Activated T-cell treated with anti-CD3 and anti-CD28 coated beads for 1 hour (primary cell): ENCODE data around the gene ABCC5.
"Not testable (repeated sequence)": the region's sequence is repeated elsewhere in the genome, so short reads cannot be mapped to it uniquely, and the experiment has no call there.

Source experiments
- DNase-seq: peaks from one replicate; pipeline ENCODE4 v3.0.0-alpha.2; 2020; ENCODE audit warnings: low read depth

Gene ABCC5

GRCh38 chr3:183892610-183893214, 125.0 kb downstream of the ABCC5 start:
- no peak for DNase-seq

- DNase-seq = no peak
These were observed 131.9 kb downstream of the ABCC5 start for GRCh38 chr3:183885766-183886165.

GRCh38 chr3:183884427-183885296, 133.0 kb downstream of the ABCC5 start, which contains the start of gene PARL:
Gene PARL, minus strand, starts transcription at chr3:183884880. Its CDS starts 34 bp downstream, at chr3:183884846.
- peak; percentile 96 for DNase-seq

DNA sequence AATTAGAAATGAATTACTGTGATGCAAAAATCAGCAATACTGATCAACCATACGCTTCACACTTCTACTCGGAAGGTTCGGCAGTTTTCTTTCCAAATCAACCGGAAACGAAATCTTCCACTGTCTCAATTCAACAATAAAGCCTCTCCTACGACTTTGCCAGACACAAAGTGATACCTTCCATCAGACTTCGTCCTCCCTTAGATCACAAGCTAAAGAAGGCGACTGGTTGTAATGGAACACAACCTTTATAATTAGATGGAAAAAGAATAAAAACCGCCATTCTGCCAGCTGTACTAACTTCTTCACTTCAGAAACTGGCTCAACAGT, 133.6 kb downstream of the ABCC5 start:
- no peak for DNase-seq

DNA sequence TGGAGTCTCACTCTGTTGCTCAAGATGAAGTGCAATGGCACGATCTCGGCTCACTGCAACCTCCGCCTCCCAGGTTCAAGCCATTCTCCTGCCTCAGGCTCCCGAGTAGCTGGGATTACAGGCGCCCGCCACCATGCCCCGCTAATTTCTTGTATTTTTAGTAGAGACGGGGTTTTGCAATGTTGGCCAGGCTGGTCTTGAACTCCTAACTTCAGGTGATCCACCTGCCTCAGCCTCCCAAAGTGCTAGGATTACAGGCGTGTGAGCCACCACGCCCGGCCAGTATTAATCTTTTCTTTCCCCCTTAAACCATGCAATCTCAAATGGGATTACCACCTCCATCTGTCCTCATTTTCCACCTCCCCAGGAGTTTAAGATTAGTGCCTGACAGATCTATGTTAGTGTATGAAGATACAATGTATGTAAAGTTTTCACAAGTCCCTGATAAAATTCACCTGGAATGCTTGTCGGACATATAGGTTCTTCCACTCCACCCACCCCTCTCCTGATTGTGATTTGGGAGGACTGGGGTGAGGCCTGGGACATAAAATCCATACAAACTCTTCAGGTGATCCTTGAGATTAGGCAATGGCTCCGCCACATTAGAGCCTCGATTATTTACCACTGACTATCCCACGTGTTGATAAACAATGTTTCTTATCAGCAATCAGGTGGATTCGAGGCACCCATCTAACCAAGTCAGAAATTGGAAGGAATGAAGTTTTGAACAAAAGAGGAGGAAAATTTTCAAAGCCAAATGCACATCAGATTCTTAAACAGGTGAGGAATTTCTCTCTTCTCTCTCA, 134.2 kb downstream of the ABCC5 start:
- no peak for DNase-seq

GRCh38 chr3:183880121-183880520, 137.6 kb downstream of the ABCC5 start:
- DNase-seq = no peak

GRCh38 chr3:183879243-183879642, 138.4 kb downstream of the ABCC5 start:
- DNase-seq = no peak

DNA sequence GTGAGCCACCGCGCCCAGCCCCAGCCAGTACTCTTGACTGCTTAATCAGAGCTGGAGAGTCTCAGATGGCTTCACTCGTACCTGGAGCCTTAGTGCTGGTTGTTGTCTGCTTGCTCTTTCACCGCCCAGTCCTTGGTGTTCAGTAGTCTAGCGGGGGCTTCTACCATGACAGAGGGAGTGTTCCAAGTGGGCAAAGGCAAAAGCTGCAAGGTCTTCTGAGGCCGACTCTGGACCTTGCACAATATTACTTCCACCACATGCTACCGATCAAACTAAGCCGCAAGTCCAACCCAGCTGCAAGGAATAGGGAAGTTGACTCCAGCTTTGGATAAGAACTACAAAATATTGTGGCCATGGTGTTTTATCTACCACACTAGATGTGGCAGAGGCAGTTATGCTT, 139.6 kb downstream of the ABCC5 start:
- no peak for DNase-seq

- not testable (repeated sequence) for DNase-seq
These were observed 140.5 kb downstream of the ABCC5 start for GRCh38 chr3:183877227-183877626.

GRCh38 chr3:183875411-183875810, 142.3 kb downstream of the ABCC5 start:
- no peak for DNase-seq

DNA sequence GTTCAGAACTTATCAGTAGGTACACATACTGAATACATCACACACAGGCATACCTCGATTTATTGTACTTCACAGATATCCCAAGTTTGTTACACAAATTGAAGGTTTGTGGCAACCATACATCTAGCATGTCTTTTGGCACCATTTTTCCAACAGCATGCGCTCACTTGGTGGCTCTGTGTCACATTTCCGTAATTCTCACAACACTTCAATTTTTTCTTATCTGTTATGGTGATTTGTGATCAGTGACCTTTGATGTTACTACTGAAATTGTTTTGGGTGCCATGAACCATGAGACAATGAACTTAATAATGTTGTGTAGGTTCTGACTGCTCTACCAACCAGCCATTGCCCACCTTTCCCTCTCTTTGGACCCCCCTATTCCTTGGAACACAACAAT, 143.8 kb downstream of the ABCC5 start:
- DNase-seq = no peak

DNA sequence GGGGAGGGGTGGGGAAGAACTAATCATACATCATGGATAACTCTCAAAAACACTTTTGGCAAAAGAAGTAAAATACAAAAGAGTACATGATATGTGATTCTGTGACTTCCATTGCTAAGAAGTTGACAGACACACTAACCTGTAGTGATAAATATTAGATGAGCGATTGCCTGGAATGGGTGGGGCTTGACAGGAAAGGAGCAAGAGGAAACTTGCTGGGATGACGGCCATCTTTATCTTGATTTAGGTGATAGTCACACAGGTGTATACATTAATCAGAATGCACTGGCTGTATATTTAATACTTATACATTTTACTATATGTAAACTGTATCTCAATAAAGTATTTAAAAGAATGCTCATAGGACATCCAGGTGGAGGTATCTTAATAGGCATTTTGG, 146.1 kb downstream of the ABCC5 start:
- DNase-seq = no peak

DNA sequence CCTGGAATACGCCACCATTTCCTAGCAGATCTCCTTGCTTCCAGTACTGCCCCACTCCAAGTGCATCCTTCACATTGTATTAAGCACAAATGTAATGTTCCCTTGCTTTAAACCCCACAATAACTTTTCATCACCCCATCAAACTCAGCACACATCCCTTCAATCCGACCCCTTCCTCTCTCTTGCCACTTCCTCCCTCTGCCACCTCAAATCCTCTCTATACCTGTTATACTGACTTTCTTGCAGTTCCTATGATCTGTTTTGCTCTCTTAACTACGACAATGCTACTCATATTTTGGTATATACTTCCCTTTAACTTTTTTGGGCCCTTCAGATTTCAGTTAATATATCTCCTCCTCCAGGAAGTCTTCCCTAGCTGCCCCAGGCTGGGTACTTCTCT, 147.1 kb downstream of the ABCC5 start:
- DNase-seq = no peak
